ENCODE results near the gene MYL5.

MYL5 gene

GRCh38 chr4:674172-675035 lies at the start of gene MYL5, which contains the start of gene ATP5ME:
Gene MYL5 (plus strand): TSS chr4:674542. CDS start chr4:678027, 3,485 bp downstream.
Gene ATP5ME (minus strand): TSS chr4:674276. CDS start chr4:674247, 29 bp downstream.
- Histone ChIP-seq H3K4me3 (ENCODE audit: low read length) (peak within 1 kb of the TSS; percentile 89), H3K27me3 (ENCODE audit: control insufficient read depth, insufficient read depth, low read length) (no peaks in the 10 kb centered on the region), H3K9me3 (ENCODE audit: control insufficient read depth, low read length) (no peaks in the 10 kb centered on the region), H3K9ac (ENCODE audit: low read length) (peak within 1 kb of the TSS; percentile 93), H3K36me3 (ENCODE audit: control insufficient read depth, insufficient read depth, low read length) (no peaks in the 10 kb centered on the region), H3K4me1 (ENCODE audit: control insufficient read depth, insufficient read depth, low read length) (peaks cover 40% of the 10 kb centered on the region)

GRCh38 chr4:624705-625590 lies 49.4 kb upstream of the MYL5 start, which contains the start of gene PDE6B:
Gene PDE6B (plus strand): TSS chr4:625573. CDS start chr4:625627, 54 bp downstream.
- H3K36me3 ChIP-seq (ENCODE audit: control insufficient read depth, insufficient read depth, low read length): no peaks in the 10 kb centered on the region
- H3K9me3 ChIP-seq (ENCODE audit: control insufficient read depth, low read length): no peaks in the 10 kb centered on the region
- no peaks in the 10 kb centered on the region for H3K4me1 ChIP-seq (ENCODE audit: control insufficient read depth, insufficient read depth, low read length)
- no peak within 1 kb of the TSS for H3K4me3 ChIP-seq (ENCODE audit: low read length)
- no peak within 1 kb of the TSS for H3K9ac ChIP-seq (ENCODE audit: low read length)
- peaks cover 4% of the 10 kb centered on the region for H3K27me3 ChIP-seq (ENCODE audit: control insufficient read depth, insufficient read depth, low read length)

GRCh38 chr4:625631-626161 lies 48.6 kb upstream of the MYL5 start:
- no peak overlapping the region for H3K9ac ChIP-seq (ENCODE audit: low read length)
- peaks cover 4% of the 10 kb centered on the region for H3K27me3 ChIP-seq (ENCODE audit: control insufficient read depth, insufficient read depth, low read length)
- H3K9me3 ChIP-seq (ENCODE audit: control insufficient read depth, low read length): no peaks in the 10 kb centered on the region
- no peaks in the 10 kb centered on the region for H3K36me3 ChIP-seq (ENCODE audit: control insufficient read depth, insufficient read depth, low read length)
- H3K4me3 ChIP-seq (ENCODE audit: low read length): no peak overlapping the region
- no peaks in the 10 kb centered on the region for H3K4me1 ChIP-seq (ENCODE audit: control insufficient read depth, insufficient read depth, low read length)

- Histone ChIP-seq H3K36me3 (ENCODE audit: control insufficient read depth, insufficient read depth, low read length) (no peaks in the 10 kb centered on the region), H3K9ac (ENCODE audit: low read length) (no peak overlapping the region), H3K9me3 (ENCODE audit: control insufficient read depth, low read length) (no peaks in the 10 kb centered on the region), H3K27me3 (ENCODE audit: control insufficient read depth, insufficient read depth, low read length) (peaks cover 4% of the 10 kb centered on the region), H3K4me1 (ENCODE audit: control insufficient read depth, insufficient read depth, low read length) (no peaks in the 10 kb centered on the region), H3K4me3 (ENCODE audit: low read length) (no peak overlapping the region)
Measured at GRCh38 chr4:626201-627091, 47.9 kb upstream of the MYL5 start.

GRCh38 chr4:627347-628125 lies 46.8 kb upstream of the MYL5 start:
- Histone ChIP-seq H3K9me3 (ENCODE audit: control insufficient read depth, low read length) (no peaks in the 10 kb centered on the region), H3K4me3 (ENCODE audit: low read length) (no peak overlapping the region), H3K27me3 (ENCODE audit: control insufficient read depth, insufficient read depth, low read length) (peaks cover 4% of the 10 kb centered on the region), H3K9ac (ENCODE audit: low read length) (no peak overlapping the region), H3K4me1 (ENCODE audit: control insufficient read depth, insufficient read depth, low read length) (no peaks in the 10 kb centered on the region), H3K36me3 (ENCODE audit: control insufficient read depth, insufficient read depth, low read length) (no peaks in the 10 kb centered on the region)

- no peaks in the 10 kb centered on the region for H3K9me3 ChIP-seq (ENCODE audit: control insufficient read depth, low read length)
- H3K36me3 ChIP-seq (ENCODE audit: control insufficient read depth, insufficient read depth, low read length): no peaks in the 10 kb centered on the region
- H3K27me3 ChIP-seq (ENCODE audit: control insufficient read depth, insufficient read depth, low read length): peaks cover 4% of the 10 kb centered on the region
- H3K4me3 ChIP-seq (ENCODE audit: low read length): no peak overlapping the region
- H3K9ac ChIP-seq (ENCODE audit: low read length): no peak overlapping the region
- no peaks in the 10 kb centered on the region for H3K4me1 ChIP-seq (ENCODE audit: control insufficient read depth, insufficient read depth, low read length)
Measured at GRCh38 chr4:628311-628741, 46.0 kb upstream of the MYL5 start.

GRCh38 chr4:628821-629635 lies 45.3 kb upstream of the MYL5 start:
- no peaks in the 10 kb centered on the region for H3K36me3 ChIP-seq (ENCODE audit: control insufficient read depth, insufficient read depth, low read length)
- no peak overlapping the region for H3K4me3 ChIP-seq (ENCODE audit: low read length)
- no peaks in the 10 kb centered on the region for H3K9me3 ChIP-seq (ENCODE audit: control insufficient read depth, low read length)
- peaks cover 4% of the 10 kb centered on the region for H3K27me3 ChIP-seq (ENCODE audit: control insufficient read depth, insufficient read depth, low read length)
- H3K4me1 ChIP-seq (ENCODE audit: control insufficient read depth, insufficient read depth, low read length): no peaks in the 10 kb centered on the region
- no peak overlapping the region for H3K9ac ChIP-seq (ENCODE audit: low read length)

GRCh38 chr4:629636-629914 lies 44.8 kb upstream of the MYL5 start:
- no peaks in the 10 kb centered on the region for H3K36me3 ChIP-seq (ENCODE audit: control insufficient read depth, insufficient read depth, low read length)
- H3K9me3 ChIP-seq (ENCODE audit: control insufficient read depth, low read length): no peaks in the 10 kb centered on the region
- H3K4me1 ChIP-seq (ENCODE audit: control insufficient read depth, insufficient read depth, low read length): no peaks in the 10 kb centered on the region
- H3K27me3 ChIP-seq (ENCODE audit: control insufficient read depth, insufficient read depth, low read length): peaks cover 4% of the 10 kb centered on the region
- no peak overlapping the region for H3K9ac ChIP-seq (ENCODE audit: low read length)
- H3K4me3 ChIP-seq (ENCODE audit: low read length): no peak overlapping the region

- Histone ChIP-seq H3K4me1 (ENCODE audit: control insufficient read depth, insufficient read depth, low read length) (no peaks in the 10 kb centered on the region), H3K36me3 (ENCODE audit: control insufficient read depth, insufficient read depth, low read length) (no peaks in the 10 kb centered on the region), H3K9me3 (ENCODE audit: control insufficient read depth, low read length) (no peaks in the 10 kb centered on the region), H3K27me3 (ENCODE audit: control insufficient read depth, insufficient read depth, low read length) (peaks cover 4% of the 10 kb centered on the region), H3K4me3 (ENCODE audit: low read length) (no peak overlapping the region), H3K9ac (ENCODE audit: low read length) (no peak overlapping the region)
Measured at GRCh38 chr4:629915-630641, 44.3 kb upstream of the MYL5 start.

- Histone ChIP-seq H3K4me1 (ENCODE audit: control insufficient read depth, insufficient read depth, low read length) (no peaks in the 10 kb centered on the region), H3K27me3 (ENCODE audit: control insufficient read depth, insufficient read depth, low read length) (peaks cover 4% of the 10 kb centered on the region), H3K9ac (ENCODE audit: low read length) (no peak overlapping the region), H3K9me3 (ENCODE audit: control insufficient read depth, low read length) (no peaks in the 10 kb centered on the region), H3K36me3 (ENCODE audit: control insufficient read depth, insufficient read depth, low read length) (no peaks in the 10 kb centered on the region), H3K4me3 (ENCODE audit: low read length) (no peak overlapping the region)
Measured at GRCh38 chr4:630656-631055, 43.7 kb upstream of the MYL5 start.
